T-cell (primary cell): Measurements from ENCODE around the gene TLCD3A. TPM values are rescaled to one million over a fixed set of nuclear protein-coding genes. Genes with fewer than 3 reads are reported as not detected.

Experiments used
- ATAC-seq, 4 experiments: fragments of 200-7000 bp in 3 of 4; fragments of 150-1000 bp in 1 of 4; cut with Tn5 transposase; replicated peaks in 1 of 4; 1 replicate in 3 of 4; 2 replicates in 1 of 4; pipeline ENCODE4 v1.10.0; 2021; ENCODE audit warnings: moderate library complexity in 3 of 4, mild to moderate bottlenecking in 2 of 4, moderate number of reproducible peaks in 1 of 4
- CTCF ChIA-PET, 2 donors: fragments of 300-600 bp; sonication (Branson Sonifier 250); formaldehyde crosslinking; loops; one replicate each; lab custom pipeline; 2022; ENCODE audit warnings: antibody characterized with exemption in 2 of 2; lab: Charles Lee
- POLR2A ChIA-PET, 2 donors: fragments of 300-600 bp; sonication (Branson Sonifier 250); formaldehyde crosslinking; loops; one replicate each; lab custom pipeline; 2022; ENCODE audit warnings: antibody characterized with exemption in 2 of 2; lab: Charles Lee
- DNase-seq, 35 experiments: peaks; one replicate each; pipeline versions ENCODE4 v3.0.0 to v3.0.0-alpha.2; 2013 to 2023
- H3K27ac ChIP-seq: one replicate; pipeline ENCODE4 v1.5.1; 2013; ENCODE audit warnings: low read length
- H3K27me3 ChIP-seq, 2 experiments: replicated peaks in 1 of 2; 1 replicate in 1 of 2; 2 replicates in 1 of 2; pipeline versions ENCODE4 v1.6.1 to v1.7.0; 2013; ENCODE audit warnings: low read length in 1 of 2, mixed read lengths in 1 of 2; ENCODE audit not compliant: control insufficient read depth in 2 of 2, insufficient read depth in 2 of 2; ENCODE audit errors: extremely low read depth in 1 of 2
- H3K36me3 ChIP-seq, 2 donors: 1 replicate in 1 of 2; 2 replicates in 1 of 2; pipeline versions ENCODE4 v1.6.1 to v1.7.0; 2013; ENCODE audit warnings: low read length in 1 of 2; ENCODE audit not compliant: control insufficient read depth in 2 of 2, insufficient read depth in 1 of 2; ENCODE audit errors: extremely low read depth in 1 of 2
- H3K4me1 ChIP-seq, 2 experiments: 1 replicate in 1 of 2; 2 replicates in 1 of 2; pipeline versions ENCODE4 v1.6.1 to v1.7.0; 2013; ENCODE audit warnings: low read length in 2 of 2, mixed read lengths in 1 of 2; ENCODE audit not compliant: insufficient read depth in 2 of 2, control insufficient read depth in 1 of 2; ENCODE audit errors: extremely low read depth in 1 of 2
- H3K4me3 ChIP-seq, 2 donors: 1 replicate in 1 of 2; 2 replicates in 1 of 2; pipeline versions ENCODE4 v1.5.1 to v1.7.0; 2013; ENCODE audit warnings: mild to moderate bottlenecking in 2 of 2, low read length in 1 of 2, moderate library complexity in 1 of 2; ENCODE audit not compliant: control insufficient read depth in 1 of 2; ENCODE audit errors: extremely low read depth in 1 of 2
- H3K9me3 ChIP-seq: 2 replicates; pipeline ENCODE4 v1.7.0; 2013
- H3K27ac Mint-ChIP-seq, 2 donors: one replicate each; pipeline ENCODE4 v1.8.0; 2020 to 2021; ENCODE audit warnings: mild to moderate bottlenecking in 2 of 2, mixed read lengths in 2 of 2
- H3K27me3 Mint-ChIP-seq, 2 donors: one replicate each; pipeline ENCODE4 v1.8.0; 2021 to 2022; ENCODE audit warnings: mixed read lengths in 2 of 2
- H3K36me3 Mint-ChIP-seq: one replicate; pipeline ENCODE4 v1.8.0; 2021; ENCODE audit warnings: mixed read lengths
- H3K4me1 Mint-ChIP-seq, 3 donors: one replicate each; pipeline ENCODE4 v1.8.0; 2020 to 2022; ENCODE audit warnings: mixed read lengths in 3 of 3, mild to moderate bottlenecking in 1 of 3
- H3K4me3 Mint-ChIP-seq, 3 donors: one replicate each; pipeline ENCODE4 v1.8.0; 2020 to 2022; ENCODE audit warnings: mild to moderate bottlenecking in 3 of 3, mixed read lengths in 3 of 3, moderate library complexity in 3 of 3
- H3K9me3 Mint-ChIP-seq, 3 donors: one replicate each; pipeline ENCODE4 v1.8.0; 2020 to 2022; ENCODE audit warnings: mixed read lengths in 3 of 3
- WGBS: methylation state at CpG from one replicate; pipeline ENCODE4 v1.1.5; 2013; ENCODE audit warnings: missing lambda C conversion rate; ENCODE audit not compliant: insufficient coverage; 5-methylcytosine and 5-hydroxymethylcytosine counted together
- total RNA-seq, 35 experiments: library from RNA in 6 of 35; stranded (reverse) in 6 of 35; fragments of 120-200 nt in 1 of 35; gene quantifications; one replicate each; pipeline versions ENCODE4 v1.2.1 to v1.2.4 and lab custom pipeline; 2013 to 2026

The TLCD3A gene
- total RNA-seq, 5 donors from 2014 or later (not counting 1 experiment from before 2014, with no cell fraction given), result 1.3 to 3.0 (median 2.2) TPM

GRCh38 chr17:791829-792228 is 59.4 kb downstream of the TLCD3A start:
- ChIA-PET CTCF (no interaction called here), POLR2A (no interaction called here)
- H3K9me3 Mint-ChIP-seq, result no peaks in the 10 kb centered on the region
- WGBS, result 94% methylated on average over 17 of the region's 19 CpGs
- H3K4me3 ChIP-seq, result no peak overlapping the region
- H3K27ac Mint-ChIP-seq, result no peak overlapping the region
- H3K9me3 ChIP-seq, result no peaks in the 10 kb centered on the region
- H3K27me3 ChIP-seq, result no peaks in the 10 kb centered on the region
- DNase-seq (no peak), ATAC-seq (no peak)
- peaks cover 19 to 48% of the 10 kb centered on the region in 2 donors for H3K36me3 ChIP-seq
- no peaks in the 10 kb centered on the region for H3K27me3 Mint-ChIP-seq
- no peak overlapping the region for H3K27ac ChIP-seq
- no peak overlapping the region for H3K4me3 Mint-ChIP-seq
- H3K4me1 Mint-ChIP-seq, result peaks cover 6 to 13% (median 6%) of the 10 kb centered on the region in 3 donors
- H3K36me3 Mint-ChIP-seq, result peaks cover 27% of the 10 kb centered on the region
- peaks cover 0 to 7% of the 10 kb centered on the region in 2 experiments for H3K4me1 ChIP-seq

GRCh38 chr17:792277-792676 is 59.9 kb downstream of the TLCD3A start:
- Mint-ChIP-seq H3K36me3 (peaks cover 25% of the 10 kb centered on the region), H3K27me3 (no peaks in the 10 kb centered on the region), H3K4me1 (peaks cover 6 to 11% (median 6%) of the 10 kb centered on the region in 3 donors), H3K27ac (no peak overlapping the region), H3K9me3 (no peaks in the 10 kb centered on the region), H3K4me3 (no peak overlapping the region)
- Histone ChIP-seq H3K36me3 (peaks cover 16 to 48% of the 10 kb centered on the region in 2 donors), H3K9me3 (no peaks in the 10 kb centered on the region), H3K4me3 (no peak overlapping the region), H3K27ac (no peak overlapping the region), H3K27me3 (no peaks in the 10 kb centered on the region), H3K4me1 (peaks cover 0 to 7% of the 10 kb centered on the region in 2 experiments)
- ChIA-PET POLR2A (no interaction called here), CTCF (no interaction called here)
- ATAC-seq, result no peak
- 84% methylated on average over 6 of the region's 9 CpGs for WGBS
- no peak for DNase-seq

Other genes with a start within 250 kb of the TLCD3A start
- gene VPS53, start 17.8 kb upstream of the TLCD3A start, total RNA-seq, result 10 to 100 TPM; 58.7 to 88.1 (median 70.6) TPM
- gene GEMIN4, start 19.7 kb downstream of the TLCD3A start, total RNA-seq, result 10 to 100 TPM; 19.6 to 38.2 (median 36.0) TPM
- 10 to 100 TPM; 66.9 to 85.1 (median 76.8) TPM for gene GLOD4, start 49.7 kb downstream of the TLCD3A start, total RNA-seq
- gene MRM3, start 49.8 kb downstream of the TLCD3A start, total RNA-seq, result 10 to 100 TPM; 23.0 to 34.1 (median 25.6) TPM
- 1 to 10 TPM in 2 of 5 donors, under 1 TPM in 3; 0.56 to 1.3 (median 0.96) TPM for gene NXN, start 247.2 kb downstream of the TLCD3A start, total RNA-seq